ENCODE results near the gene PIGN.

DNA sequence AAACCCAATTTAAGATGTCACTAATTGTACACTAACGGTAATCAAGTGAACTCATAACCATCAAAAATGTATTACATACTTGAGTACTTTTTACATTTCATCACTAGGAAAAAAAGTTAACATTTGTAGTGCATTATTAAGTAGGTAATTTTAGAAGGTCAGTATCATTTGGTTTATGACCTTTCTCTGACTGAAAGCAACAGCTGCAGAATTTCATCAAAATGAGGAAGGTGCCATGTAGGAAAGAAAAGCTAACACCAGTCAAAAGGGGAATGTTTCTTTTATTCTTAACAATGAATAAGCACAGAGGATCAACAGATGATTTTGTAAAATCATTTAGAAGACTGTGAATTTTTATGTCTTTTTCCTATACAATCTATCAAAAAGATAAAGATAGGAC, 79.0 kb downstream of the PIGN start:
- TF ChIP-seq EZH2 (IDR thresholded peaks at IDR 0.05) (no peak), POLR2AphosphoS5 (IDR thresholded peaks at IDR 0.05; ENCODE audit: borderline replicate concordance, low read depth, low read length) (no peak)
